Gastrocnemius medialis (tissue), 4 donors: ENCODE data around the gene KCTD19.
A peak's percentile ranks its signal among the peaks of the same experiment; 100 is the strongest.

Source experiments
- POLR2A ChIP-seq, 2 donors: fragments of 450-650 bp; IDR thresholded peaks; one replicate each; pipeline ENCODE4 v1.6.1; 2017; ENCODE audit warnings: antibody characterized with exemption in 2 of 2, mild to moderate bottlenecking in 2 of 2, moderate library complexity in 2 of 2
- TF ChIP-seq, protein P1 (sequence below), 5 experiments: fragments of 450-650 bp in 3 of 5; fragments of 200-600 bp in 2 of 5; sonication (generic) in 2 of 5; IDR thresholded peaks in 4 of 5; conservative IDR thresholded peaks in 1 of 5; 1 replicate in 4 of 5; 2 replicates in 1 of 5; pipeline ENCODE4 v1.5.1; 2016 to 2019; ENCODE audit warnings: antibody characterized with exemption in 5 of 5, mild to moderate bottlenecking in 3 of 5, moderate library complexity in 3 of 5

DNA sequence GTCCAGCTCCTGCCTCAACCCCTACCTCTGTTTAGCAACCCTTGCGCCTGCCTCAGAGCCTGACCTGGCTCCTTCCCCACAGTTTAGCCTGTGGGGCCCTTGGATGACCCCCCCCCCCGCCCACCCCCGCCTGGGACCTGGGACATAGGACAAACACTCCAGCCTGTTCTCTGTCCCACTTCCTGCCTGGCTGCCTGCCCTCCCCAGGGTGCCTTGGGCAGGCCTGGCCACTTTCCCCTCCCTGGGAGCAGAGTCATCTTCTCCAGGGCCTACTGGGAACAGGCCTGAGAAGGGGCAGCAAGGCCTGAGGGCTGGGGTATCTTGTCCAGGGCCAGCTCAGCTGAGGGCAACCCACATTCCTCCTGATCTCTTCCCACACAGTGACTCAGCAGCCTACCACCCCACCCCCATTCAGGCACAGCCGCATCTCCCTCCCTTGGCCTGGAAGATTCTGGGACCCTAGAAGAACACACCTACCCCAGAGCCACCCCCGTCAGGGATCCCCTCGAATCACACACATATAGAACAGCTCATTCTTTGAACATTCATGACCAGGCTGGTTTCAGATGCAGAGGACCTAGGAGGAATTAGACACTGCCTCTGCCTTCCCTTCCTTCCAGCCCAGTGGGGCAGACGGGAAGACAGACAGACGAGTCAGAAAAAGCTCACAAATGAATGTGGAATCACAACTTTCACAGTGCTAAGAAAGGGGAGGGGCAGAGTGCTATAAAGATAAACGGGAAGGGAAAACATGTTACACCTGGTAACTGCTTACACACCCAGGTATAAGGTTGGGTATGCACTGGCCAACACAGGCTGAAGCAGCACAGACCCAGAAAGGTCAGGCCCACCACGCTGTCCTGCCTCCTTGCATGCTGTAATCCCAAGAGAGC, 85.3 kb downstream of the KCTD19 start:
- TF ChIP-seq, protein P1, sequence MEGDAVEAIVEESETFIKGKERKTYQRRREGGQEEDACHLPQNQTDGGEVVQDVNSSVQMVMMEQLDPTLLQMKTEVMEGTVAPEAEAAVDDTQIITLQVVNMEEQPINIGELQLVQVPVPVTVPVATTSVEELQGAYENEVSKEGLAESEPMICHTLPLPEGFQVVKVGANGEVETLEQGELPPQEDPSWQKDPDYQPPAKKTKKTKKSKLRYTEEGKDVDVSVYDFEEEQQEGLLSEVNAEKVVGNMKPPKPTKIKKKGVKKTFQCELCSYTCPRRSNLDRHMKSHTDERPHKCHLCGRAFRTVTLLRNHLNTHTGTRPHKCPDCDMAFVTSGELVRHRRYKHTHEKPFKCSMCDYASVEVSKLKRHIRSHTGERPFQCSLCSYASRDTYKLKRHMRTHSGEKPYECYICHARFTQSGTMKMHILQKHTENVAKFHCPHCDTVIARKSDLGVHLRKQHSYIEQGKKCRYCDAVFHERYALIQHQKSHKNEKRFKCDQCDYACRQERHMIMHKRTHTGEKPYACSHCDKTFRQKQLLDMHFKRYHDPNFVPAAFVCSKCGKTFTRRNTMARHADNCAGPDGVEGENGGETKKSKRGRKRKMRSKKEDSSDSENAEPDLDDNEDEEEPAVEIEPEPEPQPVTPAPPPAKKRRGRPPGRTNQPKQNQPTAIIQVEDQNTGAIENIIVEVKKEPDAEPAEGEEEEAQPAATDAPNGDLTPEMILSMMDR (IDR thresholded peaks at IDR 0.05 in 4 of 5, conservative IDR thresholded peaks at IDR 0.05 in 1 of 5), result no peak
- peak; percentile 24 to 55 for TF ChIP-seq POLR2A (IDR thresholded peaks at IDR 0.05)
